ENCODE results near the gene CNRIP1.

CNRIP1 gene

DNA sequence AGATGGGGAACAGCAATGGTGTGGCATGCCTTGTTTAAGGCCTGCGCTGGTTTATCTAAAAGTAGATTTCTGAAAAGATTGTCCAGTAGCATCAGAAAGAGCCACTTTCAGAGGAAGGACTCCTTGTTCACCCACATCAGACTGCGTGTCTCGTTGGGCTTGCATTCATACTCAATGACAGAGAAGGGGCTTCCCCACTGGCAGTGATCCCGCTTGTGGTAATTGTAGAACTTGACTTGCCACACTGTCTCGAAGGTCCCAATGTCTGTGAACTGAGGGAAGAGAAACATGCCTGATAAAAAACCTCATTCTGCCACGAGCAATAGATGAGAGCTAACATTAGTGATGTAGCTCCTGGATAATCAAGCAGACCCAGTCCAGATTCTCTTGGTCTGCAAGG lies 26.0 kb downstream of the CNRIP1 start:
- in situ Hi-C loops (cut with MboI; ENCODE audit: low sequenced_read_pairs) = loop anchor here (25.0 kb wide), 1 partner anchor 144 kb away; no protein-coding TSS in a partner anchor

DNA sequence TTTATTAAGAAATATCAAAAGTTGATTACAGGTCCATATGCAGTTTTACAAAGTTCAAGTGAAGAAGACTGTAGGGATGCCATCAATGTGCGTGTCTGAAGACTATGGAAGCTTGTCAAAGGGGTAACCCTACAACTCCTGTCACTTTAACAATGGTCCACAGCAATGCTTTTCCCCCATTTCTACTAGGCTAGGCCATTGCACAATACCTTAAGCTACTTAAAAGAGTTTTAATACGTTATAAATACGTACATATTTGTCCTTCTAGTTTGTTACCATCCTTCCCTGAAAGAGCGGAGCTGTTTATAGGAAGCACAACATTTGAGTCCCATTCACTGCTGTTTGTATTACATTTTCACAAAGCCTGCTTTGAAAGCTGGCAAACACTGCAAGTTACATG lies 26.7 kb downstream of the CNRIP1 start:
- in situ Hi-C loops (cut with MboI; ENCODE audit: low sequenced_read_pairs) = loop anchor here (25.0 kb wide), 1 partner anchor 144 kb away; no protein-coding TSS in a partner anchor

- in situ Hi-C loops (cut with MboI; ENCODE audit: low sequenced_read_pairs) = loop anchor here (25.0 kb wide), 1 partner anchor 145 kb away; no protein-coding TSS in a partner anchor
Measured at GRCh38 chr2:68292108-68292710, 27.5 kb downstream of the CNRIP1 start.

DNA sequence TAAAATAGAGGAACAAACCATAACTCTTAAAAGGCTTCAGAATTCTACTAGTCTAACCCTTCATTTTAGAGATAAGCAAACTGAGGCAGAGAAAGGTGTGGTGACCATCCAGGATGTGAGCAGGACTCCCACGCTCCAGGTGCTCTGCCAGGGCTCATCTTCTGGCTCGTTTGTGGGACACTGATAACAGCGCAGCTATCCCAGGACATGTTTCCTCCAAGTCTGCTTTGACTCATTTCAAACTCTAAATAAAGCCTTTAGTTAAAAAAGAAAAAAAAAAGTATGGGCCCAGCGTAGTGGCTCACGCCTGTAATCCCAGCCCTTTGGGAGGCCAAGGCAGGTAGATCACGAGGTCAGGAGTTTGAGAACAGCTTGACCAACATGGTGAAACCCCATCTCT lies 28.4 kb downstream of the CNRIP1 start:
- in situ Hi-C loops (cut with MboI; ENCODE audit: low sequenced_read_pairs) = loop anchor here (25.0 kb wide), 1 partner anchor 146 kb away; no protein-coding TSS in a partner anchor

GRCh38 chr2:68290901-68291300 lies 28.8 kb downstream of the CNRIP1 start:
- in situ Hi-C loops (cut with MboI; ENCODE audit: low sequenced_read_pairs) = loop anchor here (25.0 kb wide), 1 partner anchor 146 kb away; no protein-coding TSS in a partner anchor

GRCh38 chr2:68287580-68288441 lies 31.9 kb downstream of the CNRIP1 start:
- in situ Hi-C loops (cut with MboI; ENCODE audit: low sequenced_read_pairs) = loop anchor here (5.0 to 25.0 kb wide), 2 partner anchors 149 to 166 kb away; no protein-coding TSS in a partner anchor

- in situ Hi-C loops (cut with MboI; ENCODE audit: low sequenced_read_pairs) = loop anchor here (5.0 to 25.0 kb wide), 2 partner anchors 152 to 163 kb away; no protein-coding TSS in a partner anchor
Measured at GRCh38 chr2:68284896-68285295, 34.9 kb downstream of the CNRIP1 start.

DNA sequence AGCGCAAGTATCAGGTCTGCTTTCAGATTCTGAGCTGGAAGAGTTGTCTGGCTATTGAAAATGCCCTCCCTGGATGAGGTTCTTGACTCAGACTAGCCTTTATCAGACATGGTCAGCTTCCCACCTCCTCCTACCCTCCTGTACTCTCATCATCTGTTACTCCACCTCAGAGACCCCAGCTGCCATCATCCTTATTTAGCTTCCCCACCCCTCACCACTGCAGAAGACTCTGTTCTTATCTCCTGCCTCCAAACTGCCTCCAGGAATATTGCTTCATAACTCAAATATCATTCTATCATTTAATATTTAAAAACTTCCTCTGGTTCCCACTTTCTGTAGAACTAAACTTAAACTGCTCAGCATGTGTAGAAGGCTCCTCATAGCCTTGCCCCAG lies 36.3 kb downstream of the CNRIP1 start:
- in situ Hi-C loops (cut with MboI; ENCODE audit: low sequenced_read_pairs) = loop anchor here (25.0 kb wide), 1 partner anchor 154 kb away; no protein-coding TSS in a partner anchor

GRCh38 chr2:68282811-68283418 lies 36.8 kb downstream of the CNRIP1 start:
- in situ Hi-C loops (cut with MboI; ENCODE audit: low sequenced_read_pairs) = loop anchor here (25.0 kb wide), 1 partner anchor 154 kb away; no protein-coding TSS in a partner anchor

GRCh38 chr2:68280796-68281195 lies 39.0 kb downstream of the CNRIP1 start:
- in situ Hi-C loops (cut with MboI; ENCODE audit: low sequenced_read_pairs) = loop anchor here (25.0 kb wide), 1 partner anchor 157 kb away; no protein-coding TSS in a partner anchor

DNA sequence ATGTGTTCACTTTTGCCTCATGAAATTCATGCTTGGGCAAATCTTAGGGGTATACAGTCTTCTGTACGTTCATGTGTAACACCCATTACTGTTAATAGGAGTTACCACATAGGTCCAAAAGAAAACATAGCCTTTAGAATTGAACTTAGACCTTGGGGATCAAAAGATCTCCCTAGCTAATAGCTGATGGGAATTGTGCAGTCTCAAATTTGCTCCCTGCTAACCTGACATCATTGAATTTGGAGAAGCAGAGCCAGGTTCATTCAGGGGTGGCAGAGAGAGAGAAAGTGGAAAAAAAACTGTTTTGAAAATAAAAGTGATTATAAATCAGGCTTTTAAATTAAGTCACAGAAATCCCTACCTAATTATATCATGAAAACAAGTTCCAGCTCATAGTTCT lies 39.4 kb downstream of the CNRIP1 start:
- in situ Hi-C loops (cut with MboI; ENCODE audit: low sequenced_read_pairs) = loop anchor here (25.0 kb wide), 1 partner anchor 157 kb away; no protein-coding TSS in a partner anchor

- in situ Hi-C loops (cut with MboI; ENCODE audit: low sequenced_read_pairs) = loop anchor here (25.0 kb wide), 1 partner anchor 158 kb away; no protein-coding TSS in a partner anchor
Measured at GRCh38 chr2:68279691-68280090, 40.1 kb downstream of the CNRIP1 start.

GRCh38 chr2:68278169-68278568 lies 41.6 kb downstream of the CNRIP1 start:
- in situ Hi-C loops (cut with MboI; ENCODE audit: low sequenced_read_pairs) = loop anchor here (25.0 kb wide), 1 partner anchor 159 kb away; no protein-coding TSS in a partner anchor

GRCh38 chr2:68274022-68274421 lies 45.7 kb downstream of the CNRIP1 start:
- in situ Hi-C loops (cut with MboI; ENCODE audit: low sequenced_read_pairs) = no loop called here

DNA sequence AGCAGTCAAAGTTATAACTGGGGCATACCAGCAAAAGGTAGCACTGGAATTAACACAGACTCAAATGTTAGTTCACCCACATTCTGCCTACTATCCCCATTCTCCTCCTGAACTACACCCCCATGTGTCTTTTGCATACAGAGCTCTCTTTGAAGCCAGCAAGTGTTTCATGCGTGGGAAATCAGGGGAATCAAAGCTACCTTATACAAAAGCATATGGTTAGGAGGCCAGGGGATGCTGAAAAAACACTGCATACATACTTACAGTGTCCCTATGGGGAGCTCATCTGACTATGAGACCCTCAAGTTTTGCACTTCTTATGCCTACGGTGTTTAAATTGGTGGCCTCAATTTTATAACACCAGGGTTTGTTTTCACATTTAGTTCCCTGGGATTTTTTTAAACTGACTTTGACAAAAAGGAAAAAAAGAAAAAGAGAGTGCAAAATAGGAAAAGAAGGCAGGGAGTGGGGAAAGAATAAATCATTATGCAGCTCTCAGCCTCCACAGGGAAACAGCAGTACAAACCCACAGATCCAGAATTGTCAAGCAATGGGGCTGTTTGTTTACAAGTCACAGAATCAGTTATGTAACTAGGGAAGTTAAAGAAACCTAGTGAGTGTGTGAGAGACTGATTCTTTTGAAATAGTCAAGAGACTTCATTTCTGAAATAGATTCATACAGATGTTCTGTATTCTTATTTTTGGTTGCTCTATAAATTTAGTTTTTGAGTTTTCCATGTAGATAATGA lies 47.3 kb downstream of the CNRIP1 start:
- in situ Hi-C loops (cut with MboI; ENCODE audit: low sequenced_read_pairs) = no loop called here

DNA sequence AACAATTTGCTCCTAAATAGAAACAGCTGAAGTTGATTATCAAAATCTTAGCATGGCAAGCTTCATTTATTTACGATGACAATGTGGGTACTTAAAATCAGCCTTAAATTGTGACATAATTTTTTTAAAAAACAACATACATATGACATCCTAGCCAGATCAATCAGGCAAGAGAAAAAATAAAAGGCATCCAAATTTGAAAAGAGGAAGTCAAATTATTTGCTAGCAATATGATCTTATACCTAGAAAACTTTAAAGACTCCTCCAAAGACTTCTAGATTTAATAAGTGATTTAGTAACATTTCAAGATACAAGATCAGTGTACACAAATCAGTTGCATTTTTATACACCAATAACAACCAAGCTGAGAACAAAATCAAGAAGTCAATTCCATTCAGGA lies 53.1 kb downstream of the CNRIP1 start:
- in situ Hi-C loops (cut with MboI; ENCODE audit: low sequenced_read_pairs) = no loop called here

GRCh38 chr2:68263632-68264031 lies 56.1 kb downstream of the CNRIP1 start:
- in situ Hi-C loops (cut with MboI; ENCODE audit: low sequenced_read_pairs) = no loop called here

GRCh38 chr2:68258851-68259250 lies 60.9 kb downstream of the CNRIP1 start:
- in situ Hi-C loops (cut with MboI; ENCODE audit: low sequenced_read_pairs) = no loop called here

GRCh38 chr2:68256093-68256450 lies 63.7 kb downstream of the CNRIP1 start:
- in situ Hi-C loops (cut with MboI; ENCODE audit: low sequenced_read_pairs) = no loop called here
